Transverse colon (tissue), 4 donors: ENCODE data around the gene IER5. TPM values are rescaled to one million over a fixed set of nuclear protein-coding genes. Genes with fewer than 3 reads are reported as not detected.

Experiments used
- DNase-seq: peaks from one replicate; pipeline ENCODE4 v3.0.0-alpha.2; 2019
- H3K27ac ChIP-seq, 4 donors: fragments of 200-600 bp; sonication (generic); 2 replicates each; pipeline ENCODE4 v1.5.1; 2016 to 2018; ENCODE audit warnings: inconsistent platforms in 4 of 4
- H3K27me3 ChIP-seq: fragments of 200-600 bp; sonication (generic); 2 replicates; pipeline ENCODE4 v1.5.1; 2017; ENCODE audit warnings: inconsistent platforms
- H3K36me3 ChIP-seq, 4 donors: fragments of 200-600 bp; sonication (generic); 2 replicates each; pipeline ENCODE4 v1.5.1; 2017 to 2019; ENCODE audit warnings: inconsistent platforms in 4 of 4
- H3K4me1 ChIP-seq, 4 donors: fragments of 200-600 bp; sonication (generic); 2 replicates each; pipeline ENCODE4 v1.5.1; 2017 to 2020; ENCODE audit warnings: inconsistent platforms in 4 of 4
- H3K4me3 ChIP-seq, 4 donors: fragments of 200-600 bp; sonication (generic); 1 replicate in 1 of 4; 2 replicates in 3 of 4; pipeline versions ENCODE4 v1.5.1 to v1.6.1; 2017 to 2019; ENCODE audit warnings: inconsistent platforms in 4 of 4
- H3K9me3 ChIP-seq, 2 donors: fragments of 200-600 bp; sonication (generic); 2 replicates each; pipeline ENCODE4 v1.5.1; 2017 to 2019; ENCODE audit warnings: inconsistent platforms in 2 of 2
- EP300 ChIP-seq: sonication (generic); formaldehyde crosslinking; IDR thresholded peaks from one replicate; pipeline ENCODE4 v1.6.1; 2017; ENCODE audit warnings: antibody characterized with exemption, low read depth
- POLR2A ChIP-seq: fragments of 450-650 bp; IDR thresholded peaks from one replicate; pipeline ENCODE4 v1.6.1; 2016; ENCODE audit warnings: antibody characterized with exemption, mild to moderate bottlenecking, moderate library complexity
- POLR2AphosphoS5 ChIP-seq, 3 donors: sonication (generic); formaldehyde crosslinking; IDR thresholded peaks; one replicate each; pipeline ENCODE4 v1.6.1; 2016; ENCODE audit warnings: antibody characterized with exemption in 3 of 3
- WGBS, 2 donors: methylation state at CpG; one replicate each; pipeline ENCODE4 v1.1.5; 2018; ENCODE audit warnings: low coverage in 1 of 2; 5-methylcytosine and 5-hydroxymethylcytosine counted together
- in situ Hi-C, 4 donors: fragments of 200-750 bp; cut with MboI; loops; one replicate each; pipeline versions ENCODE4 v1.15.0 to v1.15.1; 2017; ENCODE audit warnings: low sequenced_read_pairs in 3 of 4, low pct_ligation_motif_present in 1 of 4, low pct_unique_long_range_greater_than_20kb in 1 of 4
- intact Hi-C: fragments of 100-400 bp; cut with DNase I; formaldehyde crosslinking; loops from one replicate; pipeline ENCODE4 v1.15.1; 2023; ENCODE audit warnings: low total_unique reads
- total RNA-seq, 4 donors: library from RNA; depleted of rRNA; stranded (reverse); fragments of >200 nt; gene quantifications; one replicate each; pipeline ENCODE4 v1.1.0, GENCODE V29; 2016
- TF ChIP-seq, protein P1 (sequence below), 5 experiments: fragments of 200-600 bp in 3 of 5; fragments of 450-650 bp in 2 of 5; sonication (generic) in 3 of 5; IDR thresholded peaks; 1 replicate in 2 of 5; 2 replicates in 3 of 5; pipeline ENCODE4 v1.5.1; 2016 to 2017; ENCODE audit warnings: antibody characterized with exemption in 5 of 5, inconsistent platforms in 3 of 5, mild to moderate bottlenecking in 2 of 5, moderate library complexity in 1 of 5

The IER5 gene
- total RNA-seq, 4 donors from 2014 or later = 12.1 to 40.3 (median 16.5) TPM

DNA sequence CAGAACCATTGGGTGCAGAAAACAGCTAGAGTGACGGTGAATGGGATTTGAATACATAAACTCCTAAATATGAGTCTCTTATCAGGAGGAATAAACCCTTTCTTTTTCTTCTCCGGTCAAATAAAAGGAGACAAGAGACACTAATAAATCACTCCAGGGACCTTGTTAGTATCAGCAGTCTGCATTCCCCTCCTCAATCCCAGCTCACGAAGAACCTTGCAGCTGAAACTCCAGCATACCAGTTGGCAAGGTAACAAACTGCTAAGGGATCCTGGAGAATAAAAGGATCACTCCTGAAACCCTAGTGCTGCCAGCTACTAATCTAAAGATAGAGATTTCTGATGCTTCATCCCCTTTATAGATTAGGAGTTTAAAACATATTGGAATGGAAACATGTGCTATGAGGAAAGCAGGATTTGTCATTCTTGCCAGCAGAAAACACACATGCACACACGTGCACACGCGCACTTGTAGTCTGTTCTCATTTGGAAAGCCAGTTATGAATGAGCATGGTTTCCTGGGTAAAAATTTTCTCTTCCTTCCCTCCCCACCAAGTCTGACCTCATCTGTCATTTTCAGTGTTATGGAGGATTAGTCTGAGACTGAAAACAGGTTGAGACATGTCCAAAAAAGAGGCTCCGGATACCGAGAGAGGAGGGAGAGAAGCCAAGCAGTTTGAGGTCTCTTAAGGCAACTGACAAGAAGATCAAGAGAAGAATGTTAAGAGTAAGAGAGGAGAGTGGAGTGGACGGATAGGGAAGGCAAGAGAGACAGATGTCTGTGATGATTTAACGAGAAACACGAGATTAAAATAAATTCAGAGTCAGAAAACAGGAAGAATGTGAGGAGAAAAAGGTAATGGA lies 10.9 kb downstream of the IER5 start:
- peak overlapping the region in 1 of 4 donors; percentile 34 for H3K27ac ChIP-seq
- TF ChIP-seq EP300 (no peak), POLR2A (no peak), POLR2AphosphoS5 (IDR thresholded peaks at IDR 0.05) (no peak)
- TF ChIP-seq, protein P1, sequence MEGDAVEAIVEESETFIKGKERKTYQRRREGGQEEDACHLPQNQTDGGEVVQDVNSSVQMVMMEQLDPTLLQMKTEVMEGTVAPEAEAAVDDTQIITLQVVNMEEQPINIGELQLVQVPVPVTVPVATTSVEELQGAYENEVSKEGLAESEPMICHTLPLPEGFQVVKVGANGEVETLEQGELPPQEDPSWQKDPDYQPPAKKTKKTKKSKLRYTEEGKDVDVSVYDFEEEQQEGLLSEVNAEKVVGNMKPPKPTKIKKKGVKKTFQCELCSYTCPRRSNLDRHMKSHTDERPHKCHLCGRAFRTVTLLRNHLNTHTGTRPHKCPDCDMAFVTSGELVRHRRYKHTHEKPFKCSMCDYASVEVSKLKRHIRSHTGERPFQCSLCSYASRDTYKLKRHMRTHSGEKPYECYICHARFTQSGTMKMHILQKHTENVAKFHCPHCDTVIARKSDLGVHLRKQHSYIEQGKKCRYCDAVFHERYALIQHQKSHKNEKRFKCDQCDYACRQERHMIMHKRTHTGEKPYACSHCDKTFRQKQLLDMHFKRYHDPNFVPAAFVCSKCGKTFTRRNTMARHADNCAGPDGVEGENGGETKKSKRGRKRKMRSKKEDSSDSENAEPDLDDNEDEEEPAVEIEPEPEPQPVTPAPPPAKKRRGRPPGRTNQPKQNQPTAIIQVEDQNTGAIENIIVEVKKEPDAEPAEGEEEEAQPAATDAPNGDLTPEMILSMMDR (IDR thresholded peaks at IDR 0.05) = no peak
- 40 to 43% methylated on average over 8 to 11 of the region's 11 CpGs for WGBS, 2 donors
- peaks cover 13 to 52% (median 33%) of the 10 kb centered on the region in 4 donors for H3K4me1 ChIP-seq
- H3K9me3 ChIP-seq = no peaks in the 10 kb centered on the region
- in situ Hi-C loops = no loop called here
- intact Hi-C loops = no loop called here
- no peak overlapping the region for H3K4me3 ChIP-seq
- DNase-seq = no peak
- H3K27me3 ChIP-seq = no peaks in the 10 kb centered on the region
- no peaks in the 10 kb centered on the region for H3K36me3 ChIP-seq

DNA sequence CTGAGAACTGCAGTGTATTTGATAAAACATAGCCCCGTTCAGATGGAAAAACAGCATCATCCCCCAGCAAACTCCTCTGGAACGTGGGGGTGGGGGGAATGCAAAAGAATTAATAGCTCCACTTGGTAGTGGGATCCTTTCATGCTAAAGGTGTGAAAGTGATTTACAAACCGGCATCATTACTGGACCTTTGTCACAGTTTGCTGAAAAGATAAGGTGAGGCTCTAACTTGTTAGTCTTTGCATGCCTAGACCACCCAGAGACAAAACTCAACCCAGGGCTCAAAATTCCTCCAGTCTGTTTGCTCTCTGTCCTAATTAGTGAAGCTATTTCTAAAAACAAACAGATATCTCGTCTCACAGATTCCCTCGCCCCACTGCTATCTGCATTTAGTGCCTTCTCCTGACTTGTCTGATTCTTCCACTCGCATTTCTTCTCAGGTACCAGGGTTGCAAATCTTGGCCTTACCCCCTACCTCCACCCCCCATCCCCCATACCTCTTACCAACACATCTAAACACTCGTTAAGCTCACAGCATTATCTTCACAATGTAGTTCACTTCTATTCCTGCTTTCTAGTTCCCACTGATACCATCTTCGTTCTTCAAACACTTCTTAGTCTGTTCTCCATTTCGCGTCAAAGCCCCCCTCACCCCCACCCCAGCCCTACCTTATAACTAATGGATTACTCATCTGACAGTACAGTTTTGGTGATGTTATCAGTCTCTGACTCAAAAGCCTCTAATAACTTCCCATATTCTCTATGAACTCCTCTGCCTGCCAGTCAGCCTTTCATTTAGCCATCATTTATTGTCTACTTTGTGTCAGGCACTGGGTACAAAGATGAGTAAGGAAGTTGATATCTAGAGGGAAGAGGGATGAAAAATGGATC lies 11.8 kb downstream of the IER5 start:
- DNase-seq = no peak
- Histone ChIP-seq H3K4me1 (peaks cover 7 to 47% (median 36%) of the 10 kb centered on the region in 4 donors), H3K27ac (peak overlapping the region in 1 of 4 donors; percentile 34), H3K36me3 (no peaks in the 10 kb centered on the region), H3K27me3 (no peaks in the 10 kb centered on the region), H3K4me3 (no peak overlapping the region), H3K9me3 (no peaks in the 10 kb centered on the region)
- 56 to 60% methylated on average over 10 of the region's 10 CpGs for WGBS, 2 donors
- intact Hi-C loops (no loop called here), in situ Hi-C loops (no loop called here)
- TF ChIP-seq POLR2A (no peak), EP300 (no peak), POLR2AphosphoS5 (IDR thresholded peaks at IDR 0.05) (no peak)
- TF ChIP-seq, protein P1 (IDR thresholded peaks at IDR 0.05) = no peak

DNA sequence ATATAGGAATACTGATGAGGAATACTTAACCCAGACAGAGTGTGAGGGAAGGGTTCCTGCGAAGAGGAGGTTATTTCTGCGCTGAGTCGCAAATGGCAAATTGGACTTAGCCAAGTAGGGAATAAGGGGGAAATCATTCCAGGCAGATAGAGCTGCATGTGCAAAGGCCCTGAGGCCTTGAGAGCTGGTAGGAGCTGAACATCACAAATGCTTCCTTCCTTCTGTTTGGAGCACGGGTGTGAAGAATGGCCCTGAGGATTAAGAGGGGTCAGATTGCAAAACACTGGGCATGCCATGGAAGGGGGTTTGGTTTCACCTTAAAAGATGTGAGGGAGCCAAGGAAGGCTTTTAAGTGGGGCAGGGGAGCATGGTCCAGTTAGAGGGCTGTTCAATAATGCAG lies 12.4 kb downstream of the IER5 start:
- Histone ChIP-seq H3K27me3 (no peaks in the 10 kb centered on the region), H3K4me3 (no peak overlapping the region), H3K27ac (no peak overlapping the region), H3K36me3 (no peaks in the 10 kb centered on the region), H3K9me3 (no peaks in the 10 kb centered on the region), H3K4me1 (peaks cover 6 to 47% (median 37%) of the 10 kb centered on the region in 4 donors)
- 78 to 96% methylated on average over 1 to 4 of the region's 4 CpGs for WGBS, 2 donors
- DNase-seq = no peak
- in situ Hi-C loops = no loop called here
- intact Hi-C loops = no loop called here
- TF ChIP-seq, protein P1 (IDR thresholded peaks at IDR 0.05) = no peak
- TF ChIP-seq POLR2AphosphoS5 (IDR thresholded peaks at IDR 0.05) (no peak), POLR2A (no peak), EP300 (no peak)
